C4-2B (cell line): ENCODE measurements around the gene MEF2C.

Experiments used
- CTCF ChIP-seq: fragments of 450-650 bp; conservative IDR thresholded peaks from 2 replicates; pipeline ENCODE4 v1.5.1; 2017; ENCODE audit warnings: mild to moderate bottlenecking
- ZFX ChIP-seq: fragments of 450-650 bp; IDR thresholded peaks from 2 replicates; pipeline ENCODE4 v1.6.1; 2017

- no peak for TF ChIP-seq CTCF
- TF ChIP-seq ZFX = no peak
These were observed 213.5 kb downstream of the MEF2C start for GRCh38 chr5:88669371-88670050.
